CD4-positive, alpha-beta T cell treated with Interleukin-4 for 1 hour (primary cell): ENCODE results near the gene SIGLEC7.

Experiments
- DNase-seq, 2 donors: peaks; one replicate each; pipeline ENCODE4 v3.0.0-alpha.2; 2020 to 2022

SIGLEC7 gene

DNA sequence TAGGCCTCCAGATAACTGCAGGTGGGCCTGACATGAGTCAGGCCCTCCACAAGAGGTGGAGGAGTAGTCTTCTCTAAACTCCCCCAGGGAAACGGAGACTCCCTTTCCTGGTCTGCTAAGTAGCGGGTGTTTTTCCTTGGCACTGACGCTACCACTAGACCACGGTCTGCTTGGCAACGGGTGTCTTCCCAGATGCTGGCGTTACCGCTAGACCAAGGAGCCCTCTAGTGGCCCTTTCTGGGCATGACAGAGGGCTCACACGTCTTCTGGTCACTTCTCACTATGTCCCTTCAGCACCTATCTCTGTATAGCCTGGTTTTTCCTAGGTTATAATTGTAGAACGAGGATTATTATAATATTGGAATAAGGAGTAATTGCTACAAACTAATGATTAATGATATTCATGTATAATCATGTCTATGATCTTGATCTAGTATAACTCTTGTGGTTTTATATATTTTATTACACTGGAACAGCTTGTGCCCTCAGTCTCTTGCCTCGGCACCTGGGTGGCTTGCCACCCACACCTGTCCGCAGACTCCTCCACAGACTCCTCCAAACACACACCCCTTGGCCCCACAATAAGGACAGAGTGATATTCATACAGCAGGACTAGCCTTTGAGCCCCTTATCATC is 27.3 kb downstream of the SIGLEC7 start:
- DNase-seq, result peak; percentile 69 to 70

DNA sequence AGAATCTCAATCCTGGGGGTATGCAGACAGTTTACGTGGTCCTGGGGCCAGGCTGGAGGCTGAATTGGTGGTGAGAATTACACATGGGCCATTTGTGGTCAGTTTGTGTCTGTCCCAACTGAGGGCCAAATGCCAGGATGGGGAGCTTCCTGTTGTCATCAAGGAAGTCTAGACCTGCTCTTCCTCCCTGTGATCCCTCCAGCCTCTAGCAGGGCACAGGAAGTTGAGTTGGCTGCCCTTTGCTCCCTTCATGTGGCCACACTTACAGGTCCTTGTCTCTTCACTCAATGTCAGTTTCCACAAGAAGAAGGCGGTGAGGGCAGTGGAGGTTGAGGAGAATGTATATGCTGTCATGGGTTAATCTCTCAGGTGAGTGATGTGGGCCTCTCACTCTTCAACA is 30.1 kb downstream of the SIGLEC7 start:
- no peak for DNase-seq

DNA sequence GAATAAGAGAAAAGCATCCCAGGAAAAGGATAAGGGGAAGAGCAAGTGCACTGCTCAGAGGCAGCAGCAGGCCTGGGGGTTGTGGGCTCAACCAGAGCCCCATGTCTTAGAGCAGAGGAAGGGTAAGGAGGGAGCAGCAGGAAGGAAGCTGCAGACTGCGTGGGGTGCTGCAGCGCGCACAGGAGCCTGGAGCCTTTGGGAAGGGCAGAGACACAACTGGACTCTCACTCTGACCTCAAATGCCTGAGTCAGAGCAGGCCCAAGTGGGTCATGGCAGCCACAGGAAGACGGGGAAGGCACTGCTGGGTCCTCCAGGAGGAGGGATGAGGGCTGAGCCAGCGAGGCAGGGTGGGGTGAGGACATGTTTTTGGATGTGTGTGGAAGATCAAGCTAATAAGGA is 31.6 kb downstream of the SIGLEC7 start:
- no peak for DNase-seq

DNA sequence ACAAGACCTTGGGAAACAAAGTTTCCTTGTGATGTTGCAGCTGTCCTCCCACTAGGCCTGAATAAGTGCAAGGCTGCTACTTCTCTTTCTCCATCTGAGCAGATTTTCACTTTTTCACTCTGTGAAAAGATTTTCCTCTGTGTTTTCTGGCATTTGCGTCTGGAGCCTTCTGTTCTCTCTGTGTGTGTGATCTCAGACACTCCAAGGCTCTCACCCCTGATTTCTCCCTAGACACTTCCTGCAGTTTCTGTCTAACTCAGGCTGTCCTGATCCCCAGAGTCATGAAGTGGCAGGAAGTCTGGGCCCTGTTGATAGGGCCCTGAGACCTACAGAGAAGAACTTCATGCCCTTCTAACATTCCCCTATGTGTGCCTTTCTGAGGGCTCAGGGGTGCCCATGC is 37.2 kb downstream of the SIGLEC7 start:
- DNase-seq, result no peak

- no peak for DNase-seq
These were observed 39.3 kb downstream of the SIGLEC7 start for GRCh38 chr19:51181377-51181912.

GRCh38 chr19:51181913-51182419 is 39.9 kb downstream of the SIGLEC7 start:
- peak in 1 of 2 donors; percentile 51 for DNase-seq

GRCh38 chr19:51183629-51184028 is 41.5 kb downstream of the SIGLEC7 start:
- DNase-seq, result no peak

DNA sequence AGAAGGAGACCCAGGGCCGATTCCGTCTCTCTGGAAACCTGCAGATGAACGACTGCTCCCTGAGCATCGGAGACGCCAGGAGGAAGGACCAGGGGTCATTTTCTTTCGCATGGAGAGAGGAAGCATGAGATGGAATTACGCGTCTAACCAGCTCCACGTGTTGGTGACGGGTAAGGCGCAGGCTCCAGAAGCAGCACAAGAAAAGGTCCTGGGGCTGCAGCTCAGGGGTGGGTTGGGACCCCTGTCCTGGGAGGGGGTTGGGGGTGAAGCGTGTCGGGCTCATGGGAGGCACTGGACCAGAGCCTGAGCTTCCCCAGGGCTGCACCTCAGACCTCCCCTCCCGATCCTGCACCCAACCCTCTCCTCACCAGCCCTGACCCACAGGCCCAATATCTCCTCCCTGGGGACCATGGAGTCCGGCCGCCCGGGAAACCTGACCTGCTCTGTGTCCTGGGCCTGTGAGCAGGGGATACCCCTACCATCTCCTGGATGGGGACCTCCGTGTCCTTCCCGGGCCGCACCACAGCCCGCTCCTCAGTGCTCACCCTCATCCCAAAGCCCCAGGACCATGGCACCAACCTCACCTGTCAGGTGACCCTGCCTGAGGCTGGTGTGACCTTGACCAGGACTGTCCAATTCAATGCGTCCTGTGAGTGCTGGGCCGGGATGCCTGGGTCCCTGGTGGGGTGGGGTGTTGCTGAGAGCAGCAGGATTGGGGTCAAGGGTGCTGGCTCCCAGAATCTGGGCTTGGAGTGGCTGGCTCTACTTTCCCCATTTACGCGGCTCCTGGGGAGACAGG is 43.2 kb downstream of the SIGLEC7 start:
- DNase-seq, result no peak

DNA sequence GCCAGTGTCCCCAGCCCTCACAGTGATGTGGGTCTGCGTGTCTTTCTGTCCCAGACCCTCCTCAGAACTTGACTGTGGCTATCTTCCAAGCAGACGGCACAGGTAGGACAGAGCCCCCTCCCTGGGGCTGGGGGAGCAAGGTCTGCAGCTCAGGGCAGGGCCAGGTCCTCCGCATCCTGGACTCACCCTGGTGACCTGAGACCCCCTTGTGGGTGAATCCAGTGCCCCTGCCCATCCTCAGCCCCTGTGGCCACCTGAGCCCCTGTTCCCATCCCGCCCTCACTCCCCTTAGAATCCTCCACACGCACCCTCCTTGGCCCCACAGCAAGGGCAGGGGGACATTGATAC is 43.7 kb downstream of the SIGLEC7 start:
- DNase-seq, result no peak

- DNase-seq, result no peak
These were observed 44.2 kb downstream of the SIGLEC7 start for GRCh38 chr19:51186323-51186722.

DNA sequence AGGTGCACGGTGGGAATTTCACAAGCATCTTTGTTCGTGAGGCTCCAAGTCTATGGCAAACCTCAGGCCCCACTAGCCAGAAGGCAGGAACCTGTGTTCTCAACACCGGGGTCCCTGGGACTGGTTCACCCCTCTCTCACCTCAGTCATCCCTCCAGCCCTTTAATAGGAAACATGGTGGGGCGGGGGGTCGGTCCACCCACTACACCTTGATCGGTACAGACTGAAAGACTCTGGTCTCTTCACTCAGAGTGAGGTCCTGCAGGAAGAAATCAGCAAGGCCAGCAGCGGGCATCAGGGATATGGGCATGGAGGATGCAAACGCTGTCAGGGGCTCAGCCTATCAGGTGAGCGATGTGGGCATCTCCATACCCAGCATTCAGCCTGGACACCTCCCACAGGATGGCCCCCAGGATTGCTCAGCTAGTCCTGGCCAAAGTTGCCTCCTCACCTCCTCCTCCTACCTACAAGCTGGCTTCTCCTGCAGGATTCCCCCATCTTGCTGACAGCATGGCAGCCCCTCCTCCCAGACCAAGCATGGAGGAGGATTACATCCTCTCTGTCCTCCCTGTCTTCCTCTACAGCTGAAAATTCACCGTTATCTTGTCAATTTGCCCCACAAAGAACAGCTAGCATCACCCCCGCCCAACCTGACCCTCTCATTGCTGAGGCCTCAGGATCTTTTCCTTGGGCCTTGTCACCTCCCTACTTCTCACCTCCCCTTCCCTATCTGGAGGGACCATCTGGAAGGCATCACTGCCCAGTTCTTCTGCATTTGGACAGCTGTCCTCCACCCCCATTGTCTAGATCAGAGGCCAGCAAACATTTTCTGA is 45.5 kb downstream of the SIGLEC7 start:
- no peak for DNase-seq

DNA sequence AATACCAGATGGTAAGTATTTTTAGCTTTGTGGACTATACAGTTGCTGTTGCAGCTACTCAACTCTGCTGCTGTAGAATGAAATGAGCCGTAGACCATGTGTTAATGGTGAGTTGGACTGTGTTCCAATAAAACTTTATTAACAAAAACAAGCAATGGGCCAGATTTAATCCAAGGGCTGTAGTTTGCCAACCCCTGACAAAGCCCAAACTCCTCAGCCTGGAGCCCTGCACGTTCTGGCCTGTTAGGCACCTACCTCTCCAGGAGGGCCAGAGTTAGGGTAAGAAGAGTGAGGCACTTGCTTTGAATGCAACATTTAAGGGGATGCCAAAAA is 46.1 kb downstream of the SIGLEC7 start:
- DNase-seq, result no peak

- no peak for DNase-seq
These were observed 50.6 kb downstream of the SIGLEC7 start for GRCh38 chr19:51192689-51193088.

DNA sequence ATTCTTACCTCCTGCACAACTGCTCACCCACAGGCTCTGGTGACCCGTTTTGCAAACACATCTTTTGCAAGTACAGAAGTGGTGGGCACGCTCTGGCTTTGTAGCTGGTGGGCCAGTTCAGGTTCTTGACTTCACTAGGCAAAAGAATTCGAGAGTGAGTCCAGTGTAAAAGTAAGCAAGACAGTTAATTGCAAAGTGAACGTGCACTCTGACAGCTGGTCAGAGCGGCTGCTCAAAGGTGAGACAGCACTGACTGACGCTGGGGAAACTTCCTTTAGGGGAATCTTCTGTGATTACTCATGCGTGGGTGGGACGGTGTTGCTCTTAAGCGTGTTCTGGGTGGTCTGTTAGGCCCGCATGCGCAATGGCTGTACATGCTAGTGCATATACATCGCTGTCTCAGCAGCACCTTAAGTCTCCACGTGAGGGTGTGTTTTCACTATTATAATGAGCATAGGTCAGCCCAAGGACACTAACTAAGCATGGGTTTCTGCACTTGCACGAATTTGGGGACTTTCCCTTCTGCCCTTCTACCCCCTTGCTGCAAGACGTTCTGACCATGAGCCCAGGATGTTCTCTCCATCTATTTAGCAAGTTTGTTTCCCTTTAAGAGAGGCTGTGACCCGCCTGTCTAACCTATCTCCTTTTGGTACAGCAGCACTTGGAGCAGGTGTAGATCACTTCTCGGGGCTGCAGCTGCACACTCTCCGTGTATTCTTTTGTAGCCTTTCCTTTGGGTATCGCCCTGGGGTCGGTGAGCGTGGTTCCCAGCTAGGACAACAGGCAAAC is 52.6 kb downstream of the SIGLEC7 start:
- peak in 1 of 2 donors; percentile 44 for DNase-seq

DNA sequence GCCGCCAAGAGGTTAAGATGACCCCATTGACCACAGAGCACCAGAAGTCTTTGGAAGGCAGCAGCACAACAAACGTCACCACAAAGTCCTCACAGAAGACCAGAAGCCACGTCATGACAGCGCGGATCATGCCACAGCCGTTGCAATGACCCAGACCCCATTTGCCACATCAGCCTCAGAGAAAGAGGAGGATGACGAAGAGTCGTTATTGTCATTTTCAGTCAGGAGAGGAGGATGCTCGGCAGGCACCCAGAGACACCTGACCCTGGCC is 53.1 kb downstream of the SIGLEC7 start:
- DNase-seq, result no peak

GRCh38 chr19:51195616-51196015 is 53.5 kb downstream of the SIGLEC7 start:
- DNase-seq, result no peak

DNA sequence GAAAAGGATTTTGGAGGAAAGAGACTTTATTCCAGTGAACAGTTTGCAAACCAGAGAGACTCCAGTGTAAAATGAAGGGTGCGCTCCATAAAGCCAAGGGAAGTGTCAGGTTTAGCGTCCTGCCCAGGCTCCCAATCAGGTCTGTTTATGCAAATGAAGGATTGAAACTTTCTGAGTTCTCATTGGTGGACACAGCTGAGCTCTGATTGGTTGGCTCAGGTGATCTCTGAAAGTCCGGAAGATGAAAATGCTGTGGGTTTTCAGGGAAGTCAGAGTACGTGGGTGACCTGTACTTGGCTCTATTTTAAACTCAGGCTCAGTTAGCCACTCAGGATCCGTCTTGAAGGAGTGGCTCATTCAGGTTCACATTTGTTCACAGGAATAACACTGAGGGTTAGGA is 54.1 kb downstream of the SIGLEC7 start:
- no peak for DNase-seq

GRCh38 chr19:51198641-51199040 is 56.5 kb downstream of the SIGLEC7 start:
- no peak for DNase-seq

DNA sequence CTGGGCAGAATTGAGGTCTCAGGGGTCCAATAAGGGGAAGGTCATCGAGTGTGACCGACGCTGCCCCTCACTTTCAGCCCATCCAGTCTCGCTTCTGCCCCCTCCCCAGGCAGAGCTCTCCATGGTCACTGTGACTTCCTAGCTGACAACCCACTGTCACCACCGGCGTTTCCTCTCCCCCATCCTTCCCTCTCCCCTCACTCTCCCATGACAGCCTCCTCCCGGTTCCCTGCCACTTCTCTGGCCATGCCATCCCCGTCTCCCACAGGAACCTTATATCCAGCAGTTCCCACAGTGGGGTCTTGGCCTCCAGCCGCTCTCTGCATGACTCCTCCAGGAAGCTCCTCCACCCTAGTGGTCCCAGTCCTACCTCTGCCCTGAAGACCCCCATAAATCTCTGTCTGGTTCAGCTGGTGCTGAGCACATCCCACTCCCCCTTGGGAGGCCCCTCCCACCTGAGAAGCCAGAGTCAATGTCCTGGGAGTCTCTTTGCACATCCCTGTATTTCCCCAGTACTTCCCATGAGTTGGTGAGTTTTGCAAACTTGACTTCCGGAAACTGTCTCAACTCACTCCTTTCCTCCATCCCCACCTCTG is 58.1 kb downstream of the SIGLEC7 start:
- DNase-seq, result no peak

DNA sequence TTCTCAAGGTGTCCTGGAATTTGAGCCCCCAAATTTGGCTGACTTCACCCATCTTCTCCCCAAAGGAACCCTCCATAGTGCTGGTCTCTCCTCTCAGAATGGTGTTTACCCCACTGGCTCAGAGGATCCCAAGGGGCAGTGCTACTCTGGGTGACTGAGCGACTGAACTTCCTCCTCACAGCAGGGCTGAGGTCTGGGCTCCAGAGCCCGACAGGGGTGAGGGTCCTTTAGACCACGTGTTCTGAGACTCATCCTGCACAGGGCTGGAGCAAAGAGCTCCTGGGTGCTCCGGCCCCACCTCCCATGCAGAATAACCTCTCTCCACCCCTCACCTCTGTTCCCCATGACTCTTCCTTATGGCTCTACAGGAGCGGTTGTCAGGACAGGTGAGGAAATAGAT is 59.6 kb downstream of the SIGLEC7 start:
- no peak for DNase-seq
